Ishikawa (cell line): ENCODE measurements around the gene GPATCH1.

ENCODE experiments used
- CEBPB ChIP-seq: IDR thresholded peaks from 2 replicates; pipeline ENCODE4 v1.6.1; 2012
- CREB1 ChIP-seq: IDR thresholded peaks from 2 replicates; pipeline ENCODE4 v1.6.1; 2012; ENCODE audit warnings: low read depth
- EGR1 ChIP-seq: IDR thresholded peaks from 2 replicates; pipeline ENCODE4 v1.6.1; 2012
- EP300 ChIP-seq: IDR thresholded peaks from 2 replicates; pipeline ENCODE4 v1.6.1; 2012; ENCODE audit warnings: borderline replicate concordance
- FOXM1 ChIP-seq: IDR thresholded peaks from 2 replicates; pipeline ENCODE4 v1.6.1; 2012; ENCODE audit warnings: low read depth, borderline replicate concordance
- MAX ChIP-seq: IDR thresholded peaks from 2 replicates; pipeline ENCODE4 v1.6.1; 2012
- NFIC ChIP-seq: IDR thresholded peaks from 2 replicates; pipeline ENCODE4 v1.6.1; 2012
- RAD21 ChIP-seq: IDR thresholded peaks from 2 replicates; pipeline ENCODE4 v1.6.1; 2012; ENCODE audit warnings: low read depth
- REST ChIP-seq: IDR thresholded peaks from 2 replicates; pipeline ENCODE4 v1.6.1; 2012; ENCODE audit warnings: low read depth, mild to moderate bottlenecking
- TAF1 ChIP-seq: IDR thresholded peaks from 2 replicates; pipeline ENCODE4 v1.6.1; 2012; ENCODE audit warnings: low read depth, mild to moderate bottlenecking
- TCF12 ChIP-seq: IDR thresholded peaks from 2 replicates; pipeline ENCODE4 v1.6.1; 2012; ENCODE audit warnings: low read depth
- TEAD4 ChIP-seq: IDR thresholded peaks from 2 replicates; pipeline ENCODE4 v1.6.1; 2012
- USF1 ChIP-seq: IDR thresholded peaks from 2 replicates; pipeline ENCODE4 v1.6.1; 2012
- YY1 ChIP-seq: IDR thresholded peaks from 2 replicates; pipeline ENCODE4 v1.6.1; 2012; ENCODE audit warnings: low read depth
- ZBTB7A ChIP-seq: IDR thresholded peaks from 2 replicates; pipeline ENCODE4 v1.6.1; 2012; ENCODE audit warnings: low read depth

Gene GPATCH1

GRCh38 chr19:33110137-33110910, 29.3 kb downstream of the GPATCH1 start:
- TF ChIP-seq EGR1 (no peak), TCF12 (no peak), CREB1 (no peak), CEBPB (no peak), MAX (no peak), TAF1 (no peak), FOXM1 (no peak), TEAD4 (no peak), NFIC (no peak), RAD21 (no peak), YY1 (no peak), REST (no peak)

- TF ChIP-seq REST (no peak), RAD21 (no peak), EGR1 (no peak)
These were observed 30.6 kb downstream of the GPATCH1 start for GRCh38 chr19:33111587-33111986.

- TF ChIP-seq TEAD4 (no peak), CREB1 (no peak), NFIC (no peak), TCF12 (no peak), USF1 (no peak), TAF1 (no peak), RAD21 (no peak), REST (no peak), YY1 (no peak), MAX (no peak), FOXM1 (no peak), CEBPB (no peak), EGR1 (no peak), ZBTB7A (no peak), EP300 (no peak)
These were observed 33.3 kb downstream of the GPATCH1 start for GRCh38 chr19:33114312-33114711.

GRCh38 chr19:33117501-33117900, 36.5 kb downstream of the GPATCH1 start:
- no peak for TF ChIP-seq RAD21
- no peak for TF ChIP-seq MAX
- no peak for TF ChIP-seq TCF12
- no peak for TF ChIP-seq USF1
- no peak for TF ChIP-seq TAF1
- no peak for TF ChIP-seq CREB1
- no peak for TF ChIP-seq CEBPB
- no peak for TF ChIP-seq EGR1
- no peak for TF ChIP-seq ZBTB7A

- TF ChIP-seq FOXM1, result no peak
- TF ChIP-seq YY1, result no peak
- TF ChIP-seq TAF1, result no peak
- TF ChIP-seq CEBPB, result no peak
- no peak for TF ChIP-seq TCF12
- no peak for TF ChIP-seq USF1
- no peak for TF ChIP-seq CREB1
- no peak for TF ChIP-seq MAX
- TF ChIP-seq EP300, result no peak
- TF ChIP-seq NFIC, result no peak
- no peak for TF ChIP-seq TEAD4
- TF ChIP-seq ZBTB7A, result no peak
- TF ChIP-seq RAD21, result no peak
- no peak for TF ChIP-seq EGR1
- TF ChIP-seq REST, result no peak
These were observed 37.7 kb downstream of the GPATCH1 start for GRCh38 chr19:33118643-33119042.
